GM20000 (cell line): ENCODE data around the gene MCM10.

Source experiments
- DNase-seq: peaks from one replicate; pipeline ENCODE4 v3.0.0; 2012; ENCODE audit warnings: low spot score
- CTCF ChIP-seq: IDR thresholded peaks from 2 replicates; pipeline ENCODE4 v1.5.1; 2012; ENCODE audit warnings: mild to moderate bottlenecking, control low read depth; ENCODE audit errors: extremely low read depth, missing control alignments

Gene MCM10

GRCh38 chr10:13222151-13222550 lies 60.8 kb downstream of the MCM10 start:
- DNase-seq = no peak
- TF ChIP-seq CTCF = no peak

- no peak for DNase-seq
- no peak for TF ChIP-seq CTCF
These were observed 61.2 kb downstream of the MCM10 start for GRCh38 chr10:13222566-13222965.

GRCh38 chr10:13223241-13223640 lies 61.9 kb downstream of the MCM10 start:
- TF ChIP-seq CTCF = no peak

GRCh38 chr10:13224210-13224995 lies 63.0 kb downstream of the MCM10 start:
- DNase-seq = no peak
- no peak for TF ChIP-seq CTCF

More at GRCh38 chr10:13223241-13223640, 61.9 kb downstream of the MCM10 start:
- DNase-seq = no peak

GRCh38 chr10:13225601-13226000 lies 64.2 kb downstream of the MCM10 start:
- no peak for DNase-seq
- TF ChIP-seq CTCF = no peak

- DNase-seq = no peak
- TF ChIP-seq CTCF = no peak
These were observed 65.7 kb downstream of the MCM10 start for GRCh38 chr10:13227031-13227430.

- no peak for TF ChIP-seq CTCF
These were observed 69.8 kb downstream of the MCM10 start for GRCh38 chr10:13231190-13231589.

More at GRCh38 chr10:13231190-13231589, 69.8 kb downstream of the MCM10 start:
- DNase-seq = no peak
